Sigmoid colon (tissue), 4 donors: Measurements from ENCODE around the gene CDC73.

Experiments used
- POLR2A ChIP-seq, 2 donors: fragments of 450-650 bp; IDR thresholded peaks; one replicate each; pipeline ENCODE4 v1.6.1; 2016; ENCODE audit warnings: antibody characterized with exemption in 2 of 2, mild to moderate bottlenecking in 2 of 2, moderate library complexity in 2 of 2
- POLR2AphosphoS5 ChIP-seq, 4 donors: sonication (generic); formaldehyde crosslinking; IDR thresholded peaks; one replicate each; pipeline ENCODE4 v1.6.1; 2017; ENCODE audit warnings: antibody characterized with exemption in 4 of 4
- TF ChIP-seq, protein P1 (sequence below), 4 experiments: fragments of 450-650 bp in 3 of 4; fragments of 200-600 bp in 1 of 4; IDR thresholded peaks; one replicate each; pipeline ENCODE4 v1.5.1; 2016 to 2019; ENCODE audit warnings: antibody characterized with exemption in 4 of 4, mild to moderate bottlenecking in 3 of 4, moderate library complexity in 2 of 4

DNA sequence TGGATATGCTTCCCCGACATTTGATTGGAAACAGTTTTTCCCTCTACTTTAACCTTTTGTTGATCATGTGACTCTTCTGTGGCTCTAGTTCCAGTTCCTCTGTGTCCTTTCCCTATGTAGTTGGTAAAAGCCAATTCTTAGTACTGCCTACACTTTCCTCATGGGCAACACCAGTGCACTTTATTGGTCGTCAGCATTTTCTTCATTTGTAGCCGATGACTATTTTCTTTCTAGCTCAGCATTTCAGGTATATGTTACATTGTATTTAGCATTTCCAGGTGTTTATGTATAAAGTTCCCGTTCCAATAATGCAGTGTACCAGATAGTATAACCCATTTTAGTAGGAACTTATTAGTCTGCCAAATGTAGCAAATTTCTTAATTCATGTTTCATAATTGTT lies 92.2 kb downstream of the CDC73 start:
- TF ChIP-seq POLR2A (IDR thresholded peaks at IDR 0.05) = no peak
- no peak for TF ChIP-seq POLR2AphosphoS5 (IDR thresholded peaks at IDR 0.05)
- TF ChIP-seq, protein P1, sequence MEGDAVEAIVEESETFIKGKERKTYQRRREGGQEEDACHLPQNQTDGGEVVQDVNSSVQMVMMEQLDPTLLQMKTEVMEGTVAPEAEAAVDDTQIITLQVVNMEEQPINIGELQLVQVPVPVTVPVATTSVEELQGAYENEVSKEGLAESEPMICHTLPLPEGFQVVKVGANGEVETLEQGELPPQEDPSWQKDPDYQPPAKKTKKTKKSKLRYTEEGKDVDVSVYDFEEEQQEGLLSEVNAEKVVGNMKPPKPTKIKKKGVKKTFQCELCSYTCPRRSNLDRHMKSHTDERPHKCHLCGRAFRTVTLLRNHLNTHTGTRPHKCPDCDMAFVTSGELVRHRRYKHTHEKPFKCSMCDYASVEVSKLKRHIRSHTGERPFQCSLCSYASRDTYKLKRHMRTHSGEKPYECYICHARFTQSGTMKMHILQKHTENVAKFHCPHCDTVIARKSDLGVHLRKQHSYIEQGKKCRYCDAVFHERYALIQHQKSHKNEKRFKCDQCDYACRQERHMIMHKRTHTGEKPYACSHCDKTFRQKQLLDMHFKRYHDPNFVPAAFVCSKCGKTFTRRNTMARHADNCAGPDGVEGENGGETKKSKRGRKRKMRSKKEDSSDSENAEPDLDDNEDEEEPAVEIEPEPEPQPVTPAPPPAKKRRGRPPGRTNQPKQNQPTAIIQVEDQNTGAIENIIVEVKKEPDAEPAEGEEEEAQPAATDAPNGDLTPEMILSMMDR (IDR thresholded peaks at IDR 0.05) = no peak
